Fibroblast of mammary gland (primary cell): ENCODE results near the gene GLI2.

Source experiments
- DNase-seq: peaks from one replicate; pipeline ENCODE4 v3.0.0-alpha.2; 2010; ENCODE audit warnings: low read depth
- H3K4me3 ChIP-seq: 2 replicates; pipeline ENCODE4 v1.5.1; 2011; ENCODE audit warnings: low read depth, mild to moderate bottlenecking, low read length, moderate library complexity; ENCODE audit not compliant: control insufficient read depth
- CTCF ChIP-seq: conservative IDR thresholded peaks from 2 replicates; pipeline ENCODE4 v1.5.1; 2011; ENCODE audit warnings: low read depth, low read length, inconsistent platforms; ENCODE audit not compliant: control insufficient read depth, insufficient read depth

Gene GLI2

DNA sequence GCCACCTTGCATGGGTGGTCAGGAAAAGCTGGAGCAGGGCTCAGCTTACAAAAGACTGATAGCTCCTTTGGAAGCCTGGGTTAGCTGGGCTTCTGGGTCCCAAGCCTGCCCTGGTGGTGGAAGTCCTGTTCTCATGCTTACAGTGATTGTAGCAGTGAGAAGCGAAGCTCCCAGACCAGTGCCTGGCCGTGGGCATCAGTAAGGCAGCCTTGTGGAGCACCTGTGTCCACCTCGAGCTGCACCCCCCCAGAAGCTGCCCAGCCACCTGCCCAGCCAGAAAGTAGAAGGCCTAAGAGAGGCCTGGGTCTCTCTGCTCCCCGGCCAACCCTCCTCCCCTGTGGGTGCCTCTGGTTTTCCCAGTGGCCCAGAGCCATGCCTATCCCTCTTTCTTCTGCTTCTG, 10.5 kb downstream of the GLI2 start:
- no peak for DNase-seq
- TF ChIP-seq CTCF = no peak
- H3K4me3 ChIP-seq = no peak overlapping the region

DNA sequence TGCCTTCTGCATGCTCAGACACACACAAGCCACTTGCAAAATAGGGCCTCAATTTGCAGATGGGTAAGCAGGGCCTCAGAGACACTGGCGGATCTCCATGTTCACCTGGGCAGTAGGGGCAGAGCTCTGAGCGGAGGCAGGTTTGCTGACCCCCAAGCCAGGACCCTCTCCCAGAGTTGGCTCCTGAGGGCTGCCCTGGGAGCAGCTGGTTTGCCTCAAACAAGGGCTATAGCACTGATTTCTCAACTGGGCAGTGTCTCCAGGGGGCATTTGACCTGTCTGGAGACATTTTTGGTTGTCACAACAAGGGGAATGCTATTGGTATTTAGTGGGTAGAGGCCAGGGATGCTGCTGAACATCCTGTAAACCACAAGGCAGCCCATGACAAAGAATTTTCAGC, 11.6 kb downstream of the GLI2 start:
- TF ChIP-seq CTCF = no peak
- H3K4me3 ChIP-seq = no peak overlapping the region
- no peak for DNase-seq

DNA sequence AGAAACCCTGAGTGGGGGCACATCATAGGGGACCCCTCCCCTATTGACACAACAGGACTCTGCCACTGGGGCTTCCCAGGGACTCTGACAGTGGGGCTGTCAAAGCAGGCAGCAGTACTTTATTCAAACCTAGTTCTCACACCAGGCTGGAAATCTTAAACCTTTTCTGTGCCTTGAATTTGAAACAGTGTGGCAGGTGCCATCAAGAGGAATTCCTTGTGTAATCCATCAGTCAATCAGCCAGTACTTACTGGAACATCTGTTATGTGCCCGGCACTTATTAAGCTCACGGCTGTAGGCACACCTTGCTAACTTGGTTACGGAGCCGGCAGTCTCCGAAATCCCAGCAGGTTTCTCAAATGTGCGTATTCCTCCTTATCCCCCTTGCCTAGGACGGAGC, 12.0 kb downstream of the GLI2 start:
- no peak for TF ChIP-seq CTCF
- no peak for DNase-seq

DNA sequence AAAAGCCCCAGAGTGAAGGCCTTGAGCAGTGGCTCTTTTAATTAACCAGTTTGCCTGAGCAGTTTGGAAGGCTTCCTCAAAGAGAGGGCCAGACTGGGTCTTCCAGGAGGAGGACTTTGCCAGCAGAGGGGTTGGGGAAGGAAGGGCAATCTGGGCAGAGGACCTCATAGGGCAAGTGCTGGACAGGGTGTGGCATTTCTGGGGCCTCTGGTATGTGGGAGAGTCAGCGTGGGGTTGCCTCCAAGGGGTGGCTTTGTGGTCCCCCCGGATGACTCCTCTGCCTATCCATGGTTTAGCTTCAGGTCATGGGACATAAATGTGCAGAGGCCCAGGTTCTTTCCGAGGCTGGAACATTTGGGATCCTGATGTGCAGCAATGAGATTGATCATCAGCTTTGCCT, 12.6 kb downstream of the GLI2 start:
- H3K4me3 ChIP-seq = no peak overlapping the region
- no peak for TF ChIP-seq CTCF
- DNase-seq = no peak

More for the DNA sequence above, 12.0 kb downstream of the GLI2 start:
- no peak overlapping the region for H3K4me3 ChIP-seq

DNA sequence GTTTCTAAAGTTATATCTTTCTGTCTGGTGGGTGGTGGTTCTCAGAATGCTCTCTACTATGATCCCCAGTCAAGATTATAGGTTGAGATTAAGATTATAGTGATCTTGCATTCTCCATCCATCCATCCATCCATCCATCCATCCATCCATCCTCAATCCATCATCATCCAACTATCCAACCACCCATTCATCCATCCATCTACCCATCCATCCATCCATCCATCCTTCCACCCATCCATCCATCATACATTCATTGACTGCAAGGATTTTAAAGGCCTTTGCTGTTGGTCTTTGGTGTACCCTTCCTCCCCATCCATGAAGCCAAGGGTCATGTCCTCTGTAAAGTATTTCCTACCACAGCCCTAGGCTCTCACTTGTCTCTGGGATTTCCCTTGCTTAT, 13.1 kb downstream of the GLI2 start:
- no peak for TF ChIP-seq CTCF
- H3K4me3 ChIP-seq = no peak overlapping the region
- no peak for DNase-seq

DNA sequence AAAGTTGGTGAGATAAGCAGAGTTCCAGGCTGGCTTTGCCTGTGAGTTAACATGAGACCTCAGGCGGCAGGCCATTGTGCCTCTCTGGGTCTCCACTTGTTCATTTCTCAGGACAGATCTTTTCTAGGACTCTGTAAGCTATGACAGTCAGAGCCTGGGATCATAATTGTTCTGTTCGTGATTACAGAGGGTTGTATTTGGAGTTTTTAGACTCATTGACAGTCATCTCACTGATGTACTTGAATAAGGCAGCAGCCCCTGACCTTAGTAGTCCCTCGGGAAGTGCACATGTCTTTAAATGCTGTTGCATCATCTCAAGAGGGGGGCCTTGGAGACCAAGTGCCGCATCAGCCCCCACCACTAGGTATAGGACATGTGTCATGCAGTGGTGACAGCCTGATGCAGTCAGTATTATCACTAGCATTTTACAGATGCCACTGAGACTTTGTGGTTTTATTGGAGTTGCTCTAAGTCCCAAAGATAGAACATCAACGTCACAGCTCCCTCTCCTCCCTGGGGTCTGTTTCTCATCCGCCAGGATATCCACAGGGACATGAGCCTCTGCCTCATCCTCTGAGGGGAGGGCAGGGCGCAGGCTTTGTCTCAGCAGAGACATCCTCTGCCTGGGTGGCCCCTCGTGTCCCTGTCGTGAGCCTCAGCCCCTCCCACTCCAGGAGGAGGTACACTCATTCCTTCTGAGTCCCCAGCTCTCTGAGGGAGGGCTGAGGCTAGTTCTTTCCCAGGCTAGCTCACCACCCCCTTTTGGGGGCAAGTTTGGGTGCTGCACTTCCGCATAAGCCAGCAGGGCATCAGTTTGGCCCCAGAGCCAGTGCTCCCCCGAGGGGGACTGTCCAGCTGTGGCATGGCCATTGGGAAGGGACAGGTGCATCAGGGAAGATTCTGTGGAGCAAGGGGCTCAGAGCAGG, 14.1 kb downstream of the GLI2 start:
- peak; percentile 58 for DNase-seq
- no peak for TF ChIP-seq CTCF
- no peak overlapping the region for H3K4me3 ChIP-seq
